Ascending aorta (tissue), 2 donors: Measurements from ENCODE around the gene MS4A10. TPM values are rescaled to one million over a fixed set of nuclear protein-coding genes. Genes with fewer than 3 reads are reported as not detected.
"Not testable (repeated sequence)": the region's sequence is repeated elsewhere in the genome, so short reads cannot be mapped to it uniquely, and the experiment has no call there.

Source experiments
- DNase-seq, 2 donors: peaks; one replicate each; pipeline ENCODE4 v3.0.0-alpha.2; 2019; ENCODE audit warnings: low spot score in 2 of 2
- H3K27ac ChIP-seq, 2 donors: fragments of 200-600 bp; sonication (generic); one replicate each; pipeline ENCODE4 v1.5.1; 2016 to 2017; ENCODE audit warnings: mild to moderate bottlenecking in 1 of 2
- H3K27me3 ChIP-seq: fragments of 200-600 bp; sonication (generic); one replicate; pipeline ENCODE4 v1.5.1; 2017
- H3K36me3 ChIP-seq, 2 donors: fragments of 200-600 bp; sonication (generic); one replicate each; pipeline ENCODE4 v1.5.1; 2016
- H3K4me1 ChIP-seq, 2 donors: fragments of 200-600 bp; sonication (generic); one replicate each; pipeline ENCODE4 v1.5.1; 2016 to 2017; ENCODE audit warnings: mild to moderate bottlenecking in 1 of 2
- H3K4me3 ChIP-seq, 2 donors: fragments of 200-600 bp; sonication (generic); one replicate each; pipeline ENCODE4 v1.5.1; 2016 to 2017; ENCODE audit warnings: mild to moderate bottlenecking in 1 of 2
- H3K9me3 ChIP-seq, 2 donors: fragments of 200-600 bp; sonication (generic); one replicate each; pipeline ENCODE4 v1.5.1; 2016
- CTCF ChIP-seq, 3 experiments: fragments of 200-600 bp in 2 of 3; fragments of 450-650 bp in 1 of 3; sonication (generic) in 2 of 3; IDR thresholded peaks; one replicate each; pipeline ENCODE4 v1.5.1; 2016 to 2019; ENCODE audit warnings: antibody characterized with exemption in 3 of 3, mild to moderate bottlenecking in 1 of 3, moderate library complexity in 1 of 3
- intact Hi-C: fragments of 100-400 bp; cut with DNase I; formaldehyde crosslinking; loops from one replicate; pipeline ENCODE4 v1.15.1; 2023
- total RNA-seq: library from RNA; depleted of rRNA; stranded (reverse); fragments of >200 nt; gene quantifications from one replicate; pipeline ENCODE4 v1.1.0, GENCODE V29; 2016

MS4A10 gene
- total RNA-seq, 1 donor from 2014 or later, result not detected

- Histone ChIP-seq H3K4me1 (no peaks in the 10 kb centered on the region), H3K9me3 (peaks cover 10 to 11% of the 10 kb centered on the region in 2 donors), H3K4me3 (no peak overlapping the region), H3K36me3 (no peaks in the 10 kb centered on the region), H3K27ac (no peak overlapping the region), H3K27me3 (no peaks in the 10 kb centered on the region)
- no peak for DNase-seq
- TF ChIP-seq CTCF (IDR thresholded peaks at IDR 0.05), result no peak
- intact Hi-C loops, result no loop called here
These were observed 31.5 kb downstream of the MS4A10 start for GRCh38 chr11:60816590-60817157.

GRCh38 chr11:60818057-60818456, 32.9 kb downstream of the MS4A10 start:
- no peak for DNase-seq
- Histone ChIP-seq H3K4me1 (no peaks in the 10 kb centered on the region), H3K9me3 (peaks cover 10 to 11% of the 10 kb centered on the region in 2 donors), H3K36me3 (no peaks in the 10 kb centered on the region), H3K4me3 (no peak overlapping the region), H3K27ac (no peak overlapping the region), H3K27me3 (no peaks in the 10 kb centered on the region)
- intact Hi-C loops, result no loop called here
- TF ChIP-seq CTCF (IDR thresholded peaks at IDR 0.05), result no peak

- Histone ChIP-seq H3K4me1 (no peaks in the 10 kb centered on the region), H3K27ac (no peak overlapping the region), H3K27me3 (no peaks in the 10 kb centered on the region), H3K9me3 (peaks cover 3 to 4% of the 10 kb centered on the region in 2 donors), H3K36me3 (no peaks in the 10 kb centered on the region), H3K4me3 (no peak overlapping the region)
- intact Hi-C loops, result no loop called here
- DNase-seq, result no peak
- TF ChIP-seq CTCF (IDR thresholded peaks at IDR 0.05), result no peak
These were observed 36.9 kb downstream of the MS4A10 start for GRCh38 chr11:60821827-60822599.

- not testable (repeated sequence) for H3K27ac ChIP-seq
These were observed 38.7 kb downstream of the MS4A10 start for GRCh38 chr11:60823745-60824306.

GRCh38 chr11:60825118-60825517, 40.0 kb downstream of the MS4A10 start:
- Histone ChIP-seq H3K27ac (no peak overlapping the region), H3K9me3 (no peaks in the 10 kb centered on the region), H3K4me3 (no peak overlapping the region), H3K4me1 (no peaks in the 10 kb centered on the region), H3K36me3 (no peaks in the 10 kb centered on the region), H3K27me3 (no peaks in the 10 kb centered on the region)
- intact Hi-C loops, result no loop called here
- TF ChIP-seq CTCF (IDR thresholded peaks at IDR 0.05), result no peak
- no peak for DNase-seq

More at GRCh38 chr11:60823745-60824306, 38.7 kb downstream of the MS4A10 start:
- intact Hi-C loops, H3K9me3 ChIP-seq, H3K36me3 ChIP-seq, H3K27me3 ChIP-seq, H3K4me3 ChIP-seq, DNase-seq, H3K4me1 ChIP-seq: not testable (repeated sequence)

- Histone ChIP-seq H3K4me1 (no peaks in the 10 kb centered on the region), H3K36me3 (no peaks in the 10 kb centered on the region), H3K27me3 (no peaks in the 10 kb centered on the region), H3K27ac (no peak overlapping the region), H3K9me3 (no peaks in the 10 kb centered on the region), H3K4me3 (no peak overlapping the region)
- no peak for TF ChIP-seq CTCF (IDR thresholded peaks at IDR 0.05)
- no peak for DNase-seq
- intact Hi-C loops, result no loop called here
These were observed 40.7 kb downstream of the MS4A10 start for GRCh38 chr11:60825790-60826189.
